ENCODE data around the gene KCNQ1.

Gene KCNQ1

GRCh38 chr11:2848497-2848896 is 403.7 kb downstream of the KCNQ1 start:
- TF ChIP-seq CTCF (IDR thresholded peaks at IDR 0.05; ENCODE audit: borderline replicate concordance, insufficient read depth, low read depth, low read length): no peak
- H3K4me3 ChIP-seq (ENCODE audit: low read depth, low read length): no peak overlapping the region

- TF ChIP-seq CTCF (IDR thresholded peaks at IDR 0.05; ENCODE audit: borderline replicate concordance, insufficient read depth, low read depth, low read length): no peak
- no peak overlapping the region for H3K4me3 ChIP-seq (ENCODE audit: low read depth, low read length)
Observed at GRCh38 chr11:2849994-2850770, 405.4 kb downstream of the KCNQ1 start.

- H3K4me3 ChIP-seq (ENCODE audit: low read depth, low read length): no peak overlapping the region
- no peak for TF ChIP-seq CTCF (IDR thresholded peaks at IDR 0.05; ENCODE audit: borderline replicate concordance, insufficient read depth, low read depth, low read length)
Observed at GRCh38 chr11:2853401-2853800, 408.6 kb downstream of the KCNQ1 start.

- TF ChIP-seq CTCF (IDR thresholded peaks at IDR 0.05; ENCODE audit: borderline replicate concordance, insufficient read depth, low read depth, low read length): no peak
Observed at GRCh38 chr11:2853997-2854560, 409.3 kb downstream of the KCNQ1 start.

GRCh38 chr11:2855162-2855561 is 410.4 kb downstream of the KCNQ1 start:
- H3K4me3 ChIP-seq (ENCODE audit: low read depth, low read length): no peak overlapping the region
- no peak for TF ChIP-seq CTCF (IDR thresholded peaks at IDR 0.05; ENCODE audit: borderline replicate concordance, insufficient read depth, low read depth, low read length)

More at GRCh38 chr11:2853997-2854560, 409.3 kb downstream of the KCNQ1 start:
- H3K4me3 ChIP-seq (ENCODE audit: low read depth, low read length): no peak overlapping the region

- no peak overlapping the region for H3K4me3 ChIP-seq (ENCODE audit: low read depth, low read length)
- TF ChIP-seq CTCF (IDR thresholded peaks at IDR 0.05; ENCODE audit: borderline replicate concordance, insufficient read depth, low read depth, low read length): peak; percentile 7; the same call in 1 of the 2 replicates
Observed at GRCh38 chr11:2857276-2857675, 412.5 kb downstream of the KCNQ1 start.

- no peak for TF ChIP-seq CTCF (IDR thresholded peaks at IDR 0.05; ENCODE audit: borderline replicate concordance, insufficient read depth, low read depth, low read length)
- H3K4me3 ChIP-seq (ENCODE audit: low read depth, low read length): no peak overlapping the region
Observed at GRCh38 chr11:2857918-2858317, 413.1 kb downstream of the KCNQ1 start.

All from GM12875 (cell line).